H1 (cell line): ENCODE measurements around the gene THBD. TPM values are rescaled to one million over a fixed set of nuclear protein-coding genes. Genes with fewer than 3 reads are reported as not detected.

Source experiments
- CHD7 ChIP-seq: fragments of 300-600 bp; sonication (generic); IDR thresholded peaks from 2 replicates; pipeline ENCODE4 v1.7.1; 2012; ENCODE audit warnings: low read length, moderate library complexity, mild to moderate bottlenecking, inconsistent platforms; ENCODE audit not compliant: insufficient replicate concordance
- polyA plus RNA-seq, 7 experiments: library from polyadenylated mRNA; depleted of rRNA in 3 of 7; stranded (reverse) in 5 of 7; unstranded in 2 of 7; fragments of >200 nt in 5 of 7; fragments of 200-250 nt in 2 of 7; gene quantifications; 1 replicate in 5 of 7; 2 replicates in 1 of 7; 4 replicates in 1 of 7; pipeline versions ENCODE4 v1.2.1 to v1.2.3, GENCODE V29; 2011 to 2013; ENCODE audit warnings: missing spikeins in 2 of 7, mixed read lengths in 2 of 7
- total RNA-seq: library from RNA; stranded (reverse); fragmentation: NEBNext Ultra II Directional; extraction: Animal tissue kit (Norgen Biotek cat#: 25700); gene quantifications from 2 replicates; pipeline ENCODE4 v1.2.1, GENCODE V29; 2021

The THBD gene
- total and polyA plus RNA-seq, 2 of the 8 experiments (the other 6 are each of a cell fraction or from before 2014, with no cell fraction given): 0.21 to 0.43 TPM

- TF ChIP-seq CHD7: no peak
- TF ChIP-seq, all 59 proteins: peak for 0
Observed at GRCh38 chr20:23082846-23083552, 33.5 kb upstream of the THBD start (continued).
